Loucy (cell line): Measurements from ENCODE around the gene MYO1F.

Source experiments
- EZH2phosphoT487 ChIP-seq: fragments of 200-600 bp; IDR thresholded peaks from 2 replicates; pipeline ENCODE4 v1.6.1; 2018; ENCODE audit warnings: antibody characterized with exemption, mild to moderate bottlenecking, moderate library complexity, borderline replicate concordance
- TF ChIP-seq, protein P1 (sequence below): fragments of 200-600 bp; sonication (generic); conservative IDR thresholded peaks from 2 replicates; pipeline ENCODE4 v1.5.1; 2014; ENCODE audit warnings: mild to moderate bottlenecking, antibody characterized with exemption, low read length

DNA sequence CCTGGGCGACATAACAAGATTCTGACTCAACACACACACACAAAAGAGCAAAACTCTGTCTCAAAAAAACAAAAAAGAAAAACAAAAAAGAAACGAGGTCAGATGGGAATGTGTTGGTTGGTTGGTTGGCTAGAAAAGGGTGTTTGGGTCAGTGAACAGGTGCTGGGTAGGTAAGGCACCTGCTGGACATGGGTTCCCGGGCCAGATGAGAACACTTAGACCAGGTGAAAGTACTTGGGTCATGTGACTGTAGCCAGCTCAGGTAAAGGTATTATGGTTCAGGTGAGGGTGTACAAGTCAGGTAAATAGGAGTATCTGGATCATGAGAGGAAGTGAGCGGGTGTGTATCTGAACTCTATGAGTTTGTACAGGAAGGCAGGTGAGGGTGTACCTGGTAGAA lies 48.7 kb downstream of the MYO1F start:
- TF ChIP-seq, protein P1, sequence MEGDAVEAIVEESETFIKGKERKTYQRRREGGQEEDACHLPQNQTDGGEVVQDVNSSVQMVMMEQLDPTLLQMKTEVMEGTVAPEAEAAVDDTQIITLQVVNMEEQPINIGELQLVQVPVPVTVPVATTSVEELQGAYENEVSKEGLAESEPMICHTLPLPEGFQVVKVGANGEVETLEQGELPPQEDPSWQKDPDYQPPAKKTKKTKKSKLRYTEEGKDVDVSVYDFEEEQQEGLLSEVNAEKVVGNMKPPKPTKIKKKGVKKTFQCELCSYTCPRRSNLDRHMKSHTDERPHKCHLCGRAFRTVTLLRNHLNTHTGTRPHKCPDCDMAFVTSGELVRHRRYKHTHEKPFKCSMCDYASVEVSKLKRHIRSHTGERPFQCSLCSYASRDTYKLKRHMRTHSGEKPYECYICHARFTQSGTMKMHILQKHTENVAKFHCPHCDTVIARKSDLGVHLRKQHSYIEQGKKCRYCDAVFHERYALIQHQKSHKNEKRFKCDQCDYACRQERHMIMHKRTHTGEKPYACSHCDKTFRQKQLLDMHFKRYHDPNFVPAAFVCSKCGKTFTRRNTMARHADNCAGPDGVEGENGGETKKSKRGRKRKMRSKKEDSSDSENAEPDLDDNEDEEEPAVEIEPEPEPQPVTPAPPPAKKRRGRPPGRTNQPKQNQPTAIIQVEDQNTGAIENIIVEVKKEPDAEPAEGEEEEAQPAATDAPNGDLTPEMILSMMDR: no peak
- no peak for TF ChIP-seq EZH2phosphoT487
